Activated effector memory CD4-positive, alpha-beta T cell treated with anti-CD3 and anti-CD28 coated beads, Interleukin-2, amount 50 U/mL, for 16 hours (primary cell): ENCODE measurements around the gene BCAS3.

ENCODE experiments used
- DNase-seq: peaks from one replicate; pipeline ENCODE4 v3.0.0-alpha.2; 2020

The BCAS3 gene

GRCh38 chr17:61394630-61395408 is 717.2 kb downstream of the BCAS3 start:
- no peak for DNase-seq

- no peak for DNase-seq
These were observed 717.8 kb downstream of the BCAS3 start for GRCh38 chr17:61395409-61395982.

- DNase-seq: no peak
These were observed 718.4 kb downstream of the BCAS3 start for GRCh38 chr17:61395983-61396585.

GRCh38 chr17:61396586-61397085 is 719.0 kb downstream of the BCAS3 start:
- DNase-seq: no peak

GRCh38 chr17:61397086-61397842 is 719.6 kb downstream of the BCAS3 start:
- DNase-seq: no peak

- DNase-seq: no peak
These were observed 721.1 kb downstream of the BCAS3 start for GRCh38 chr17:61398721-61399130.

- no peak for DNase-seq
These were observed 721.7 kb downstream of the BCAS3 start, which contains the start of gene TBX2 for GRCh38 chr17:61399131-61400065. TSS of gene TBX2 (plus strand) at chr17:61399843. CDS start at chr17:61400177, 334 bp downstream.

GRCh38 chr17:61400066-61400716 is 722.5 kb downstream of the BCAS3 start:
- no peak for DNase-seq

GRCh38 chr17:61400717-61401388 is 723.2 kb downstream of the BCAS3 start:
- no peak for DNase-seq

GRCh38 chr17:61401389-61402072 is 723.9 kb downstream of the BCAS3 start:
- DNase-seq: no peak

GRCh38 chr17:61402073-61402541 is 724.5 kb downstream of the BCAS3 start:
- no peak for DNase-seq

- no peak for DNase-seq
These were observed 725.5 kb downstream of the BCAS3 start for GRCh38 chr17:61402978-61403800.

- no peak for DNase-seq
These were observed 726.4 kb downstream of the BCAS3 start for GRCh38 chr17:61403801-61404662.

- no peak for DNase-seq
These were observed 726.9 kb downstream of the BCAS3 start for GRCh38 chr17:61404663-61404912.

- DNase-seq: peak; percentile 58
These were observed 727.4 kb downstream of the BCAS3 start for GRCh38 chr17:61404913-61405685.

- DNase-seq: peak; percentile 59
These were observed 728.3 kb downstream of the BCAS3 start for GRCh38 chr17:61405686-61406536.

GRCh38 chr17:61406537-61406845 is 728.8 kb downstream of the BCAS3 start:
- DNase-seq: no peak
